NCI-H446 treated with DMSO at 0.1 percent for 48 hours (cell line): ENCODE data around the gene NCBP1.

Experiments
- DNase-seq: peaks from one replicate; lab custom pipeline; 2025; lab: John Stamatoyannopoulos, UW

The NCBP1 gene

GRCh38 chr9:97711223-97711626 lies 77.6 kb downstream of the NCBP1 start:
- no peak for DNase-seq

GRCh38 chr9:97714435-97714834 lies 80.8 kb downstream of the NCBP1 start:
- DNase-seq = no peak

- no peak for DNase-seq
These were observed 84.2 kb downstream of the NCBP1 start for GRCh38 chr9:97717866-97718265.

GRCh38 chr9:97721396-97721795 lies 87.8 kb downstream of the NCBP1 start:
- DNase-seq = no peak

- no peak for DNase-seq
These were observed 88.7 kb downstream of the NCBP1 start for GRCh38 chr9:97722331-97722730.
